ENCODE data around the gene SLCO2A1.

SLCO2A1 gene

DNA sequence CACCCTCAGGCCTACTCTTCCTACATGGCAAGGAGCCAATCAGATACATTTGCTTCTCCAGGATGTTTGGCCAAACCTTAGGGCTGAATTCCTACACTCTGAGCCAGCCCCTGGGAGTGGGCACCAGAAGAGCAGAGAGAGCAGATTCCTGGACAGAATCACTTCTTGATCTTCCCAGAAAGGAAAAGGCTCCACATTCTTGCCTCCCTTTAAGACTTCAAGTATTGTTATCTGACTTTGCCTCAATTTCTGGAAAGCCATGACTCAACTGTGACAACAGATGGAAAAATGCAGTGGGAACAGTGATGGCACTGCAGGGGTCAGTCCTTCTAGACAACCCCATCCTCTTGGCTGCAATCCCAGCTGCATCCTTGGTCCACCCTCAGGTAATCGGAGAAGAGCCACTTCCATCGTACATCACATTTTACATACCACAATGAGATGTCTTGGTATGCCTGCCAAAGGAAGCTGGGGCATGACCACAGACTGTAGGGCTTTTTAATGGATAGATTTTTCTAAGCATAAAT lies 21.0 kb downstream of the SLCO2A1 start:
- TF ChIP-seq, protein P1, sequence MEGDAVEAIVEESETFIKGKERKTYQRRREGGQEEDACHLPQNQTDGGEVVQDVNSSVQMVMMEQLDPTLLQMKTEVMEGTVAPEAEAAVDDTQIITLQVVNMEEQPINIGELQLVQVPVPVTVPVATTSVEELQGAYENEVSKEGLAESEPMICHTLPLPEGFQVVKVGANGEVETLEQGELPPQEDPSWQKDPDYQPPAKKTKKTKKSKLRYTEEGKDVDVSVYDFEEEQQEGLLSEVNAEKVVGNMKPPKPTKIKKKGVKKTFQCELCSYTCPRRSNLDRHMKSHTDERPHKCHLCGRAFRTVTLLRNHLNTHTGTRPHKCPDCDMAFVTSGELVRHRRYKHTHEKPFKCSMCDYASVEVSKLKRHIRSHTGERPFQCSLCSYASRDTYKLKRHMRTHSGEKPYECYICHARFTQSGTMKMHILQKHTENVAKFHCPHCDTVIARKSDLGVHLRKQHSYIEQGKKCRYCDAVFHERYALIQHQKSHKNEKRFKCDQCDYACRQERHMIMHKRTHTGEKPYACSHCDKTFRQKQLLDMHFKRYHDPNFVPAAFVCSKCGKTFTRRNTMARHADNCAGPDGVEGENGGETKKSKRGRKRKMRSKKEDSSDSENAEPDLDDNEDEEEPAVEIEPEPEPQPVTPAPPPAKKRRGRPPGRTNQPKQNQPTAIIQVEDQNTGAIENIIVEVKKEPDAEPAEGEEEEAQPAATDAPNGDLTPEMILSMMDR (IDR thresholded peaks at IDR 0.05; ENCODE audit: low read length), result no peak
- no peak for TF ChIP-seq EZH2phosphoT487 (IDR thresholded peaks at IDR 0.05; ENCODE audit: low read length)
- TF ChIP-seq EZH2 (optimal IDR thresholded peaks at IDR 0.05; ENCODE audit: low read depth, low read length), result no peak
- no peak overlapping the region for H3K4me2 ChIP-seq (ENCODE audit: low read depth, low read length)
- H3K4me1 ChIP-seq (ENCODE audit: low read length), result no peaks in the 10 kb centered on the region
- no peak overlapping the region for H3K9ac ChIP-seq (ENCODE audit: low read length)
- H3K36me3 ChIP-seq (replicated peaks; ENCODE audit: insufficient read depth, low read length), result no peaks in the 10 kb centered on the region
- H3F3A ChIP-seq (ENCODE audit: insufficient read depth, low read length), result no peaks in the 10 kb centered on the region
- H3K79me2 ChIP-seq (ENCODE audit: low read length), result no peaks in the 10 kb centered on the region
- no peaks in the 10 kb centered on the region for H3K9me3 ChIP-seq (replicated peaks; ENCODE audit: insufficient read depth, low read length)
- no peaks in the 10 kb centered on the region for H3K27me3 ChIP-seq (replicated peaks; ENCODE audit: insufficient read depth, low read length)
- no peak overlapping the region for H2AFZ ChIP-seq (ENCODE audit: low read length)
- no peaks in the 10 kb centered on the region for H4K20me1 ChIP-seq (ENCODE audit: insufficient read depth, low read length)
- H3K9me2 ChIP-seq (replicated peaks; ENCODE audit: insufficient read depth, low read length), result no peaks in the 10 kb centered on the region
- no peak overlapping the region for H3K27ac ChIP-seq (ENCODE audit: low read length)
- no peak for DNase-seq
- no peak overlapping the region for H3K4me3 ChIP-seq (ENCODE audit: low read length)

DNA sequence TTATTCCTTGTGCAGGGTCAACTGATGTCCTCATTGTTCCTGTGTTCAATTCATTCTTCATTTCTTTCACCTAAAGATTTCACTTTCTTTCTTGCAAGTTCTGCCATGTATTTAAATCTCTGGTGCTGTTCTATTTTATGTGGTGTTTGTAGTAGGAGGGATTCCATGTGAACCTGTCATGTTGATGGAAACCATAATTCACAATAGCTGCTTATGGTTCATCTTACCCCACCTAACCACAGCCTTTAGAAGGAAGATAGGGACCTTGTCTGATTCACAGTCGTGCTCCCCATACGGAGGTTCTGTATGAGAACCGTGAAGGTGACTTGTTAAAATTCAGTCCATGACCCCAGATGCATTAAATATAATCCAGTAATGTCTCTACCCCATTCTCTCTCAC lies 21.9 kb downstream of the SLCO2A1 start:
- Histone ChIP-seq H2AFZ (ENCODE audit: low read length) (no peak overlapping the region), H3K9me2 (replicated peaks; ENCODE audit: insufficient read depth, low read length) (no peaks in the 10 kb centered on the region), H3K9me3 (replicated peaks; ENCODE audit: insufficient read depth, low read length) (no peaks in the 10 kb centered on the region), H4K20me1 (ENCODE audit: insufficient read depth, low read length) (no peaks in the 10 kb centered on the region), H3F3A (ENCODE audit: insufficient read depth, low read length) (no peaks in the 10 kb centered on the region), H3K4me1 (ENCODE audit: low read length) (no peaks in the 10 kb centered on the region), H3K9ac (ENCODE audit: low read length) (no peak overlapping the region), H3K4me2 (ENCODE audit: low read depth, low read length) (no peak overlapping the region), H3K4me3 (ENCODE audit: low read length) (no peak overlapping the region), H3K36me3 (replicated peaks; ENCODE audit: insufficient read depth, low read length) (no peaks in the 10 kb centered on the region), H3K79me2 (ENCODE audit: low read length) (no peaks in the 10 kb centered on the region), H3K27ac (ENCODE audit: low read length) (no peak overlapping the region), H3K27me3 (replicated peaks; ENCODE audit: insufficient read depth, low read length) (no peaks in the 10 kb centered on the region)
- no peak for DNase-seq
- TF ChIP-seq EZH2 (optimal IDR thresholded peaks at IDR 0.05; ENCODE audit: low read depth, low read length) (no peak), EZH2phosphoT487 (IDR thresholded peaks at IDR 0.05; ENCODE audit: low read length) (no peak)
- TF ChIP-seq, protein P1 (IDR thresholded peaks at IDR 0.05; ENCODE audit: low read length), result no peak

DNA sequence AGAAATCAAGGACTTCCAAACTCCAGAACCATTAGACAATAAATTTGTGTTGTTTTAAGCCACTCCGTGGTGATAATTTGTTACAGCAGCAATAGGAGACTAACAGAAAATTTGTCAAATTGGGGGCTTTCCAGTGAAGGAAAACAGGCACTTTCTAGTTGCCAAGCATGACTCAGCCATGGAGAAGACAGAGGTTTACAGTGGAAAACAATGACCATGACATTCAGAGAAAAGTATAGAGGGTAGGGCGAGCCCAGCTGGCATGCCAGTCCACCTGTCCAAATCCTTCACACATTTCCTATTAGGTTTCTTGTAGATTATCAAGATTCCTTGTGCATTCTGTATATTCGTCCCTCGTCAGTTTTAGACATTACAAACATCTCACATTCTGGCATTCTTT lies 24.9 kb downstream of the SLCO2A1 start:
- no peak overlapping the region for H2AFZ ChIP-seq (ENCODE audit: low read length)
- DNase-seq, result no peak
- no peak overlapping the region for H3K4me2 ChIP-seq (ENCODE audit: low read depth, low read length)
- H3K9ac ChIP-seq (ENCODE audit: low read length), result no peak overlapping the region
- no peaks in the 10 kb centered on the region for H4K20me1 ChIP-seq (ENCODE audit: insufficient read depth, low read length)
- no peaks in the 10 kb centered on the region for H3K9me3 ChIP-seq (replicated peaks; ENCODE audit: insufficient read depth, low read length)
- H3K27me3 ChIP-seq (replicated peaks; ENCODE audit: insufficient read depth, low read length), result no peaks in the 10 kb centered on the region
- H3K36me3 ChIP-seq (replicated peaks; ENCODE audit: insufficient read depth, low read length), result no peaks in the 10 kb centered on the region
- H3F3A ChIP-seq (ENCODE audit: insufficient read depth, low read length), result no peaks in the 10 kb centered on the region
- no peak overlapping the region for H3K4me3 ChIP-seq (ENCODE audit: low read length)
- no peak overlapping the region for H3K27ac ChIP-seq (ENCODE audit: low read length)
- TF ChIP-seq, protein P1 (IDR thresholded peaks at IDR 0.05; ENCODE audit: low read length), result no peak
- no peak for TF ChIP-seq EZH2 (optimal IDR thresholded peaks at IDR 0.05; ENCODE audit: low read depth, low read length)
- no peaks in the 10 kb centered on the region for H3K4me1 ChIP-seq (ENCODE audit: low read length)
- H3K9me2 ChIP-seq (replicated peaks; ENCODE audit: insufficient read depth, low read length), result no peaks in the 10 kb centered on the region
- no peaks in the 10 kb centered on the region for H3K79me2 ChIP-seq (ENCODE audit: low read length)

All from MM.1S (cell line).